Astrocyte (in vitro differentiated cells and primary cell): Measurements from ENCODE around the gene SPATA6. TPM values are rescaled to one million over a fixed set of nuclear protein-coding genes. Genes with fewer than 3 reads are reported as not detected.

ENCODE experiments used
- DNase-seq: peaks from one replicate; pipeline ENCODE4 v3.0.0-alpha.2; 2010; ENCODE audit warnings: low read depth
- FAIRE-seq: peaks from 2 replicates; lab custom pipeline; 2011; peaks lifted over from hg19 to GRCh38; lab: Jason Lieb, UNC
- H2AFZ ChIP-seq: 2 replicates; pipeline ENCODE4 v1.6.0; 2012; ENCODE audit warnings: low read depth, low read length, inconsistent platforms
- H3K27ac ChIP-seq: 2 replicates; pipeline ENCODE4 v1.5.1; 2011; ENCODE audit warnings: low read depth, low read length, inconsistent platforms
- H3K27me3 ChIP-seq: 2 replicates; pipeline ENCODE4 v1.6.0; 2011; ENCODE audit warnings: low read length, inconsistent platforms; ENCODE audit not compliant: insufficient read depth
- H3K36me3 ChIP-seq: 2 replicates; pipeline ENCODE4 v1.5.1; 2011; ENCODE audit warnings: low read length, inconsistent platforms; ENCODE audit not compliant: insufficient read depth
- H3K4me1 ChIP-seq: 2 replicates; pipeline ENCODE4 v1.5.1; 2011; ENCODE audit warnings: low read length, inconsistent platforms; ENCODE audit not compliant: insufficient read depth
- H3K4me2 ChIP-seq: 2 replicates; pipeline ENCODE4 v1.6.0; 2012; ENCODE audit warnings: low read length, inconsistent platforms
- H3K4me3 ChIP-seq: 2 replicates; pipeline ENCODE4 v1.5.1; 2011; ENCODE audit warnings: low read depth, mild to moderate bottlenecking, low read length, inconsistent platforms; ENCODE audit not compliant: insufficient read depth
- H3K79me2 ChIP-seq: 2 replicates; pipeline ENCODE4 v1.6.0; 2012; ENCODE audit warnings: mild to moderate bottlenecking, low read length, inconsistent platforms; ENCODE audit not compliant: insufficient read depth
- H3K9ac ChIP-seq: 2 replicates; pipeline ENCODE4 v1.6.0; 2012; ENCODE audit warnings: mild to moderate bottlenecking, low read length, inconsistent platforms
- H3K9me3 ChIP-seq: 2 replicates; pipeline ENCODE4 v1.5.1; 2012; ENCODE audit warnings: low read depth, mild to moderate bottlenecking, low read length, inconsistent platforms; ENCODE audit not compliant: insufficient read depth
- H4K20me1 ChIP-seq: 2 replicates; pipeline ENCODE4 v1.6.0; 2012; ENCODE audit warnings: low read length, inconsistent platforms; ENCODE audit not compliant: insufficient read depth
- H3K27ac Mint-ChIP-seq: one replicate; pipeline ENCODE4 v1.8.0; 2021; ENCODE audit warnings: mild to moderate bottlenecking, mixed read lengths; ENCODE audit not compliant: unreplicated experiment
- H3K27me3 Mint-ChIP-seq: one replicate; pipeline ENCODE4 v1.8.0; 2021; ENCODE audit warnings: low read depth, mixed read lengths; ENCODE audit not compliant: unreplicated experiment
- H3K36me3 Mint-ChIP-seq: one replicate; pipeline ENCODE4 v1.8.0; 2021; ENCODE audit warnings: low read depth, mixed read lengths; ENCODE audit not compliant: unreplicated experiment
- H3K4me1 Mint-ChIP-seq: one replicate; pipeline ENCODE4 v1.8.0; 2021; ENCODE audit warnings: low read depth, mixed read lengths; ENCODE audit not compliant: unreplicated experiment
- H3K4me3 Mint-ChIP-seq: one replicate; pipeline ENCODE4 v1.8.0; 2021; ENCODE audit warnings: mild to moderate bottlenecking, moderate library complexity, mixed read lengths; ENCODE audit not compliant: unreplicated experiment
- H3K9me3 Mint-ChIP-seq: one replicate; pipeline ENCODE4 v1.8.0; 2021; ENCODE audit warnings: mild to moderate bottlenecking, mixed read lengths; ENCODE audit not compliant: unreplicated experiment
- EZH2 ChIP-seq: IDR thresholded peaks from 2 replicates; pipeline ENCODE4 v1.6.1; 2012; ENCODE audit warnings: mild to moderate bottlenecking, low read length, inconsistent platforms; ENCODE audit not compliant: insufficient read depth
- total RNA-seq: library from RNA; stranded (reverse); gene quantifications from 2 replicates; pipeline ENCODE4 v1.2.1, GENCODE V29; 2021
- TF ChIP-seq, protein P1 (sequence below): IDR thresholded peaks from 2 replicates; pipeline ENCODE4 v1.5.1; 2011; ENCODE audit warnings: low read depth, mild to moderate bottlenecking, inconsistent platforms, low read length, moderate library complexity; ENCODE audit not compliant: insufficient read depth

SPATA6 gene
- total RNA-seq, 1 donor from 2014 or later: 8.2 TPM

DNA sequence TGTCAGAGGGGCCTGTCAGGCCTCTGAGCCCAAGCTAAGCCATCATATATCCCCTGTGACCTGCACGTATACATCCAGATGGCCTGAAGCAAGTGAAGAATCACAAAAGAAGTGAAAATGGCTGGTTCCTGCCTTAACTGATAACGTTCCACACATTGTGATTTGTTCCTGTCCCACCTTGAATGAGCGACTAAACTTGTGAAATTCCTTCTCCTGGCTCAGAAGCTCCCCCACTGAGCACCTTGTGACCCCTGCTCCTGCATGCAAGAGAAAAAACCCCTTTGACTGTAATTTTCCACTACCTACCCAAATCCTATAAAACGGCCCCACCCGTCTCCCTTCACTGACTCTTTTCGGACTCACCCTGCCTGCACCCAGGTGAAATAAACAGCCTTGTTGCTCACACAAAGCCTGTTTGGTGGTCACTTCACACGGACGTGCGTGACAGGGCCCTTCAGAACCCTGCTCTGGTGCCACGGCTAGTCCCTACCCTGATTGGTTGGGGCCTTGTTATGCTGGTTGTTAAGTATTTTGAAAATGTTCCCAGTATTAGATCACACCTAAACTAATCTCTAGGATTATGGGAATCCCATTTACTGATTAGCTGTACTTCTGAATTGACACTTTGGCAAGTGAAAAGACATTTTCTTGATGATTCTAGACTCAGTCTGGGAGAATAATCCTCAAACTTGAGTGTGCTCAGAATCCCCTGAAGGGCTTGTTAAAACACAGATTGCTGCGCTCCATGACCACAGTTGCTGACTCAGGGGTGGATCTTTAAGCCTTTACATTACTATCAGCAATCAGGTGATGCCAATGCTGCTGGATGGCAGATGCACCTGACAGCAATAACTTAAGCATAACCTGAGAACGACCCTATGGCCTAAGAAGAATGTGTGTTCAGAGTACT, 28.8 kb upstream of the SPATA6 start:
- no peaks in the 10 kb centered on the region for H3K79me2 ChIP-seq
- FAIRE-seq (no peak), DNase-seq (no peak)
- no peaks in the 10 kb centered on the region for H3K9me3 Mint-ChIP-seq
- no peaks in the 10 kb centered on the region for H3K4me1 ChIP-seq
- H3K9ac ChIP-seq: no peak overlapping the region
- H3K9me3 ChIP-seq: no peaks in the 10 kb centered on the region
- H3K36me3 Mint-ChIP-seq: no peaks in the 10 kb centered on the region
- no peak overlapping the region for H3K4me3 Mint-ChIP-seq
- TF ChIP-seq EZH2: no peak
- TF ChIP-seq, protein P1, sequence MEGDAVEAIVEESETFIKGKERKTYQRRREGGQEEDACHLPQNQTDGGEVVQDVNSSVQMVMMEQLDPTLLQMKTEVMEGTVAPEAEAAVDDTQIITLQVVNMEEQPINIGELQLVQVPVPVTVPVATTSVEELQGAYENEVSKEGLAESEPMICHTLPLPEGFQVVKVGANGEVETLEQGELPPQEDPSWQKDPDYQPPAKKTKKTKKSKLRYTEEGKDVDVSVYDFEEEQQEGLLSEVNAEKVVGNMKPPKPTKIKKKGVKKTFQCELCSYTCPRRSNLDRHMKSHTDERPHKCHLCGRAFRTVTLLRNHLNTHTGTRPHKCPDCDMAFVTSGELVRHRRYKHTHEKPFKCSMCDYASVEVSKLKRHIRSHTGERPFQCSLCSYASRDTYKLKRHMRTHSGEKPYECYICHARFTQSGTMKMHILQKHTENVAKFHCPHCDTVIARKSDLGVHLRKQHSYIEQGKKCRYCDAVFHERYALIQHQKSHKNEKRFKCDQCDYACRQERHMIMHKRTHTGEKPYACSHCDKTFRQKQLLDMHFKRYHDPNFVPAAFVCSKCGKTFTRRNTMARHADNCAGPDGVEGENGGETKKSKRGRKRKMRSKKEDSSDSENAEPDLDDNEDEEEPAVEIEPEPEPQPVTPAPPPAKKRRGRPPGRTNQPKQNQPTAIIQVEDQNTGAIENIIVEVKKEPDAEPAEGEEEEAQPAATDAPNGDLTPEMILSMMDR: no peak
- no peak overlapping the region for H3K27ac Mint-ChIP-seq
- no peak overlapping the region for H3K4me3 ChIP-seq
- H3K27me3 Mint-ChIP-seq: peaks cover 2% of the 10 kb centered on the region
- H4K20me1 ChIP-seq: no peaks in the 10 kb centered on the region
- no peaks in the 10 kb centered on the region for H3K27me3 ChIP-seq
- H3K36me3 ChIP-seq: no peaks in the 10 kb centered on the region
- H2AFZ ChIP-seq: no peak overlapping the region
- H3K4me1 Mint-ChIP-seq: peaks cover 8% of the 10 kb centered on the region
- no peak overlapping the region for H3K4me2 ChIP-seq
- H3K27ac ChIP-seq: no peak overlapping the region

DNA sequence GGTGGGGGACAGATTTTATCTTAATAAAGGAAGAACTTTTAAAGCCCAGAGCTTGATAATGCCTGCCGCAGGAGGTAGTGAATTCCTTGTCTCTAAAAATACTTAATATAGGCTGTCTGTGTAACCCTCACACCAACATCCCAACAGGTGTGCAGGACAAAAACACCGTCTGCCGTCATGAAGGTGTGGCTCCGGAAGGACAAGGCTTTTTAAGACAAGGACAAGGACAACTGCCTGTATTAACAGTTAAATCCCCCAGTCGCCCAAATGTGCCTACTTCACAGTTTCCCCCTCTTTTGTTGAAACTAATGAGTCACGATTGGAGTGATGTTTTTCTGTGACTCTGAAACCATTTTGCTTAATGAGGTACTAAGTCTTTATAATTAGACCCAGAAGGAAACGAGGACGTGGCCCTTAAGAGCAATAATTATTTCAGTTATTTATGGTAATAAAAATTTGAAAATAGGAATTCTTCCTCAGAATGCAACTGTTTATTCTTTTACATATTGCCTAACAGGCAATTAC, 27.3 kb upstream of the SPATA6 start:
- no peaks in the 10 kb centered on the region for H3K36me3 ChIP-seq
- H3K27ac ChIP-seq: no peak overlapping the region
- Mint-ChIP-seq H3K27ac (no peak overlapping the region), H3K4me1 (peaks cover 12% of the 10 kb centered on the region), H3K27me3 (peaks cover 2% of the 10 kb centered on the region), H3K4me3 (no peak overlapping the region), H3K36me3 (no peaks in the 10 kb centered on the region), H3K9me3 (no peaks in the 10 kb centered on the region)
- H3K4me2 ChIP-seq: no peak overlapping the region
- H3K4me1 ChIP-seq: peaks cover 6% of the 10 kb centered on the region
- TF ChIP-seq, protein P1: no peak
- TF ChIP-seq EZH2: no peak
- FAIRE-seq (no peak), DNase-seq (no peak)
- H3K27me3 ChIP-seq: no peaks in the 10 kb centered on the region
- H4K20me1 ChIP-seq: no peaks in the 10 kb centered on the region
- H3K9ac ChIP-seq: no peak overlapping the region
- no peak overlapping the region for H3K4me3 ChIP-seq
- H2AFZ ChIP-seq: no peak overlapping the region
- no peaks in the 10 kb centered on the region for H3K79me2 ChIP-seq
- no peaks in the 10 kb centered on the region for H3K9me3 ChIP-seq
